ENCODE data around the gene AGRP.
"Not testable (repeated sequence)": the region's sequence is repeated elsewhere in the genome, so short reads cannot be mapped to it uniquely, and the experiment has no call there.

AGRP gene

DNA sequence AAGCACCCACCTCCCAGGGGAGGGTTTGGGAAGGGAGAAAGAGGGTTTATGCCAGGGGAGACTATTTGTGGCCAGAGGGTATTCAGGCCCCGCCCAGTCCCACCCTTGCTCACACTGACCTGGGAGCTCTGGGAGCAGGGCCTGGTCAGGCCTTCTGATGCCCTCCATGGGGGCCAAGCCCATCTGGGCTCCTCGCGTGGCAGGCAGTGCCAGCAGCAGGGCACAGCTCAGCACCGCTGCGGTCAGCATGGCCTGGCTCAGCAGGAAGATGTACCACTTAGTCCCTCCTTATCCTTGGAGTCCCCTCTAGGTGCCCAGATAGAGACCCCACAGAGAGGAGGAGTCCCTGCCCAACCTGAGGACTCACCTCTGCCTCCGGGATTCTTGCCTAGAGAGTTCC is at the start of gene AGRP:
AGRP (minus strand) TSS at position 398 of the 400 bp plus-strand sequence; CDS start at position 249, 149 bp downstream.
- DNase-seq: no peak

GRCh38 chr16:67531247-67531646 is 47.9 kb upstream of the AGRP start:
- DNase-seq: no peak

- peak; percentile 63 for DNase-seq
These were observed 46.9 kb upstream of the AGRP start for GRCh38 chr16:67530013-67530939.

GRCh38 chr16:67529582-67530012 is 46.2 kb upstream of the AGRP start:
- DNase-seq: no peak

- DNase-seq: no peak
These were observed 45.7 kb upstream of the AGRP start for GRCh38 chr16:67528870-67529581.

DNA sequence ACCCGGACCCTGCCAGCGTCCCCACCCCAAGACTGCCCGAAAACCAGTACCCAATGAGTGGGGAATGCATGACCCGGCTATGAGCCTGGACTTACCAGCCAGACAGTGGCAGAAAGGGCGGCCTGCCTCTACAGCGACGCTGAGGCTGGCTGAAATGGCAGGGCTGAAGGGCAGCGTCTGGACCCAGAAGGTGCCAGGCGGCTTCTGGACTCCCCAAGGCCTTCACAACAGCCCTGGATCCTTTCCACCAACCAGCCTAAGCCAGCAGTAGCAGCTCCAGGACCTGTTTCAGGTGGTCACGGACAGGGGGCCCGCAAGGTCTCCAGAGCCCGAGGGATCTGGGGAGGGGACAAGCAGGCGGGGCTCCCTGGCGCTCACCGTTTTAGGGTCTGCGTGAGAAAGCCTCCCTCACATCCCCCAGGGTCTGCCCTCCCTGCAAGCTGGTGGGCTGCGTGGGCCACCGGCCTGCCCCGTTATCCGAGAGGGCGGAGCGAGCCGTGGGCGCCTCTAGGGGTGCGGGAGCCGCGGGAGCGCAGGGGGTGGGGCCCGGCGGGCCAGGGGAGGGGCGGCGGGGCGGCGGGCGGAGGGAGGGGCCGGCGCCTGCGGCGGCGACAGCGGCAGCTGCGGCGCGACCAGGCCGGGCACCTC is 45.0 kb upstream of the AGRP start, which contains the start of gene RIPOR1:
RIPOR1 (plus strand) TSS at position 608 of the 648 bp plus-strand sequence. CDS start 9,618 bp downstream, outside the sequence.
- DNase-seq: no peak

- no peak for DNase-seq
These were observed 42.9 kb upstream of the AGRP start for GRCh38 chr16:67526149-67526791.

GRCh38 chr16:67525176-67525860 is 42.0 kb upstream of the AGRP start:
- DNase-seq: peak; percentile 39

DNA sequence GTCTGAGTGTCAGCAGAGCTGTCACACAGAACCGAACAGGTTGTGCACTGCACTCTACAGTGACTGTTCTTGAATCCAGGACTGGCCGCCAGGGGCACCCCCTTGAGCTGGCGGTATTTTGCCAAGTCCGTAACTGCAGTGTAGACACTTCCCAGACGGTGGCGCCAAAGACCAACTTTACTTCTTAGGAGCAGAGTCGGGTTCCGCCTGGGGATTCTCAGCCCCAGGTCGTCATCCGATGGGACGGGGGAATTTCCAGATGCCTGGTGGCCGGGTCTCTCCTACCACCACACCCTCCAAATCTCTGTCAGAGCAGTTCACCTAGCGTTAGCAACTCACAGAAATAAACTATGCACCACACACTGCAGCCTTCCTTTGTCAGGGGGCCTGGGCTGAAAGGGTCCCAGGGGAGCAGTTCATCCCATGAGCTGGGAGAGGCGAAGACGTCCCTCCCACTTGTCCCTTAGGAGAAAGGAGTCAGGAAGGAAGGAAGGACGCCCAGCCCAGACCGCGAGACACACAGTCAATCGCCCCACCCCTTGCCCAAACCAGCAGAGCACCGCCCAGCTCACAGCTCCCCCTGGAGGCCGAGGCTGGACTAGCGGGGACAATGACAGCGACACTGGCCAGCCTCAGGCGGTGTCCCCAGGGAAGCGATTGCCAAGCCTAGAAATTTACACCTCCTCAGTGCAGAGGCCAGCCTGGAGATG is 37.9 kb upstream of the AGRP start:
- DNase-seq: peak; percentile 95

DNA sequence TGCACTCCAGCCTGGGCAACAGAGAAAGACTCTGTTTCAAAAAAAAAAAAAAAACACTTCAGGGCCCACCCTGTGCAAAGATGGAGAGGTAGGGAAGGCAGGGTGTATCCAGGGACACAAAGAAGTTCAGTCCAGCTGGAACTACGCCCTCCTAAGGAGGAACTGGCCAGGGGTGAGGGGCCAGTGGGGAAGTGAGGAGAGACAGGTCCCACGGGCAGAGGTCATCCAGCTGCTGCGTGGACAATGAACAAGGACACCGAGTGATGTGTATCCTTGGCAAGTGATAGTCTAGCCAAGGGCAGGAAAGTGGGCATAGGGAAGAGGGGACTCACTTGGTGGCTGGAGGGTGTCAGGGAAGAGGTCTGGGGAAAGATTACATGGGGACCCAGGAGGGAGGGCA is 35.9 kb upstream of the AGRP start:
- DNase-seq: no peak

DNA sequence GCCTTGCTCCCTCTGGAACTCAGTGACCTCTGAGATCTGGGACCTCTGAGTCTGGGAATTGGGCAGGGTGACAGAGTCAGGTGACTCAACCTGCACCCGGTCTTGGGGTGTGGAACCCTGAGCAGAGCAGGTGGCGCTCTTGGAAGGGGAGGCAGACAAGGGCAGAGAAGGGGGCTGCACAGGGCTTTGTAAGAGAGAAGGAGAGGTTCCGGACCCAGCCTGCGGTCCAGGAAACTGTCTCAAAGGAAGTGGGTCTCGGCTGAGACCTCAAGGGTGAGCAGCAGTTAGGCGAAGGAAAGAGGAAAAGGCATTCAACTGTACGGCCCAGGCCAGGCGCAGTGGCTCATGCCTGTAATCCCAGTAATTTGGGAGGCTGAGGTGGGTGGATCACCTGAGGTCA is 35.3 kb upstream of the AGRP start:
- DNase-seq: no peak

GRCh38 chr16:67517661-67518423 is 34.5 kb upstream of the AGRP start:
- no peak for DNase-seq

DNA sequence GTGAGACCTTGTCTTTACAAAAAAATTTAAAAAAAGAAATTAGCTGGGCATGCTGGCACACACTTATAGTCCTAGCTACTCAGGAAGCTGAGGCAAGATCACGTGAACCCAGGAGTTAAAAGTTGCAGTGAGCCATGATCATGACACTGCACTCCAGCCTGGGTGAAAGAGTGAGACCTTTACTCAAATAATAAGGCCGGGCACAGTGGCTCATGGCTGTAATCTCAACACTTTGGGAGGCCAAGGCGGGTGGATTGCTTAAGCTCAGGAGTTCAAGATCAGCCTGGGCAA is 33.8 kb upstream of the AGRP start:
- no peak for DNase-seq

- peak; percentile 78 for DNase-seq
These were observed 33.2 kb upstream of the AGRP start for GRCh38 chr16:67516296-67517154.

- peak; percentile 81 for DNase-seq
These were observed 31.1 kb upstream of the AGRP start for GRCh38 chr16:67514382-67514828.

- DNase-seq: not testable (repeated sequence)
These were observed 30.5 kb upstream of the AGRP start for GRCh38 chr16:67513892-67514291.

DNA sequence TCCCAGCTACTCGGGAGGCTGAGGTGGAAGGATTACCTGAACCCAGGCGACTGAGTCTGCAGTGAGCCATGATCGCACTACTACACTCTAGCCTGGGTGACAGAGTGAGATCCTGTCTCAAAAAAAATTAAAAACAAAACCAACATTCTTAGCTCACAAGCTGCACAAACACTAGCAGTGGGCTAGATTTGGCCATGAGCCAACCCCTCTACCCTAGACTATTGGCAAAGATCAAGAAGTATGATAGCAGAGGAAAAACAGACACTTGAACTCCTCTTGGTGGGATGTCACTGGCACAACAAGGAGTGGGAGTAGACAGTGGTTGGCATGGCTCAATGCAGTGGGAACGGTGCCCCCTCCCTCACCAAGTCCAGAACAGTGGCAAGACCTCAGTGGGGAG is 25.7 kb upstream of the AGRP start:
- DNase-seq: no peak

DNA sequence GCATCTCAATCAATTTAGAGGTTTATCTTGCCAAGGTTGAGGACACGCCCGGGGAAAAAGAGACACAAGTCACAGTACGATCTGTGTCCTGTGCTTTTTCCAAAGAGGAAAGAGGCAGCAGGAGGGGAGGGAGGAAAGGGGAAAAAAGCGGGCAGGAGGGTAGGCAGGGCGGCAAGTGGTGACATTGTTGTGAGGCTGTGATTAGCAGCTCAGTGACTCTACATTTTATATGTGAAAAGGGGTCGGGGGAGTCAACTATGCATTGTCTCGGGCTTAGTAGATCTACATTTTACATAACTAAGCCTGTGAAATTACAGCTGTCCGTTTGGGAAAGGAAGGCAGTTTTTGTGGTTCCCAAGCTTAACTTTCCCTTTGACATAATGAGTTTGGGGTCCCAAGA is 23.1 kb upstream of the AGRP start:
- no peak for DNase-seq

Measured in fibroblast of upper back skin (primary cell).